NCI-H2196 (cell line): ENCODE results near the gene SELENOF.

Source experiments
- DNase-seq: peaks from one replicate; lab custom pipeline; 2025; ENCODE audit not compliant: unreplicated experiment; lab: John Stamatoyannopoulos, UW

SELENOF gene

DNA sequence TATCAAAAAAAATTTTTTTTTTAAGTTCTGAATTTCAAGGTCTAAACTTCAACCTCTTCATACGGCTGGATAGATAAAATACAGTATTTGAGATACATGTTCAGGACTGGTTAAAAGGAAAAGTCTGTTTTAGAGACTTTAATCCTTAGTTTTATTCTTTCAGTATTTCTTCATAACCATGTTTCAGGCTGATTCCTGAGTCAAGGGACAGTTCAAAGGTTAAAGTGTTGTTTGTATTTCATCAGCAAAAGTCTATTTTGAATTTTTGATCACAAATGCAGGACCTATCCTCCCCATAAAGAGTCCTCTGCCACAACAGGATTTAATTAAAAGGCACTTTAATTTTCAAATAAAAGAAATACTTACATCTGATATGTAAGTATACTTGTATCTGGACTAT lies 53.5 kb downstream of the SELENOF start:
- DNase-seq = no peak

DNA sequence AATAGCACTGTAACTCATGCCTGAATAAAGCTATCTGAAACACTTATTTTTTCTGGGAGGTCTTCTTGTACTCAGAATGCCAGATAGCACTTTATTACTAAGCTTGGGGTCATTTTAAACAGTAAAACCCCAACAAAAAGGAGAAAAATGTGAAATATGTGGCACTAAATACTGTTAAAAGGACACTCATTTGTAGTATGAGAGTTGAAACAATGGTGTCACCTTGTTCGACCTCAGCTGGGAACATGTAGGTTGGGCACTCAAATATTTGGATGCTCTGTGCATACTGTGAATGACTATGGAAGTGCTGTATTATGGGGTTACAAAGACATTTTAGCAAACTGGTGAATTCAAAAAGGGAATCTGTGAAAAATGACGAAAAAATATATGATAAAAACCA lies 53.9 kb downstream of the SELENOF start:
- DNase-seq = no peak

DNA sequence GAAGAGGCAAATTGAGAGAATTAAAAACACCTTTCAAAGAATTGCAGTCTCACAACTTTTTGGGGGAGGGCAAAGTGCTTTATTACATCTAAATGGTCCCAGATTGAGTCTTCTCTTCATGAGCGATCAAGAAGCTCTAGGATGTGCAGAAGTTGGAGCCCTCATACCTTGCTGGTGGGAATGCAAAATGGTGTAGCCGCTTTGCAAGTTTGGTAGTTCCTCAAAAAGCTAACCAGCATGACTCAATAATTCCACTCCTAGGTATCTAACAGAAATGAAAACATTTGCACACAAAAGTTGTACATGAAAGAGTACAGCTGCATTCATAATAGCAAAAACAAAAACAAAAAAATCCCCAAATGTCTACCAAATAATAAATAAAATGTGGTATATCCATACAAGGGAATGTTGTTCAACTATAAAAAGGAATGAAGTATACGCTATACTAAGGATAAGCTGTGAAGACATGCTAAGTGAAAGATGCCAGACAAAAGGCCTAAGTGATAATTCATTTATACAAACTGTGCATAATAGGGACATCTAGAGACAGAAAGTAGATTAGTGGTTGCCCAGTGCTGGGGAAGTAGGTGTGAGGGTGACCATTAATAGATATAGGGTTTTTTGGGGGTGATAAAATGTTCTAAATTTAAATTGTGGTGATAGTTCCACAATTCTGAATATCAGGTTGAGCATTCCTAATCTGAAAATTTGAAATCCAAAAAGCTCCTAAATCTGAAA lies 55.2 kb downstream of the SELENOF start:
- DNase-seq = no peak

DNA sequence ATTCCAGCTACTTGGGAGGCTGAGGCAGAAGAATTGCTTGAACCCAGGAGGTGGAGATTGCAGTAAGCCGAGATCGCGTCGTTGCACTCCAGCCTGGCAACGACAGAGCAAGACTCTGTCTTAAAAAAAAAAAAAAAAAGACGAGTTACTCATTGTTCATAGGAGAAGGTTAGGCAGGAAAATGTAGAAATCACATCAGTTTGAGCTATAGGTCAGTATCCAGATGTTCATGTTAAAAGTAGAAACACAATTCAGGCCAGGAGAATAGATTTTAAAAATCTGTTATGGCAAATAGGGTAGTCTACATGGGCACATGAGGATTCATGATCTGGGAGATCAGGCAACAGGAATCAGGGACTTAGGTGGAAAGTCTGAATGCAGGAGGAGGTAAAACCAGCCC lies 57.7 kb downstream of the SELENOF start:
- no peak for DNase-seq

DNA sequence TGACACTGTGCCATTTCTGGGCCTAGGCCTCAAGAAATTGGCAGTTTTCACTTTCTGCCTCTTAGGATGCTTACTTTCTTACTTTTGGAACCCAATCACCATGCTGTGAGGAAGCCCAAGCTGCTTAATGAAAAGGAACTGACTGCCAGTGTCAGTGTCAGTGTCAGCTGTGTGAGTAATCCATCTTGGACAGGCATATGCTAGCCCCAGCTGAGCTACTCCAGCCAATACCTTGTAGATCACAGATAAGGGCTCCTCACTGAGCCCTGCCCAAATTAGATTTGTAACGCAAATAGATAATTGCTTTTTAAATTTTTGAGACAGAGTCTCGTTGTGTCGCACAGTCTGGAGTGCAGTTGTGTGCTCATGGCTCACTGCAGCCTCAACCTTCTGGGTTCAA lies 59.6 kb downstream of the SELENOF start:
- DNase-seq = no peak

DNA sequence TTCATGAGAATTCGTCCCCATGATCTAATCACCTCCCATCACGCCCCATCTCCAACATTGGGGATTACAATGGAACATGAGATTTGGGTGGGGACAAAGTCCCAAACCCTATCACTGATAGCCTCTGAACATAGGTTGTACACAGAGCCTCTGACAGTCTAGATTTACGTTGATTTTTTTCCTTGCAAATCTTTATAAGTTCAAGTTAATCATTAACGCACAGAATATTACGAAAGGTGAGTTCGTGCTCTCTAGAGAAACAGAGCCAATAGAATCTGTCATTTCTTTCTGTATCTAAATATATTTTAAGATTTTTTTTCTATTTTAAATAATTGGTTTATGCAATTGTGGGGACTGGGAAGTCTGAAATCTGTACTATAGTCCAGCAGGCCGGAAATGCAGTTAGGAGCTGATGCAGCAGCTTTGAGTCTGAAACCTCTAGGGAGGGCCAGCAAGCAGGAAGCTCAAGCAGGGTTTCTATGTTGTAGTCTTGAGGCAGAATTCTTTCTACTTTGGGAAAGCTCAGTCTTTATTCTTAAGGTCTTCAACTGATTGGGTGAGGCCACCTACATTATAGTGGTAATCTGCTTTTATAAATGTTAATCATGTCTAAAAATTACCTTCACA lies 61.0 kb downstream of the SELENOF start:
- DNase-seq = no peak

DNA sequence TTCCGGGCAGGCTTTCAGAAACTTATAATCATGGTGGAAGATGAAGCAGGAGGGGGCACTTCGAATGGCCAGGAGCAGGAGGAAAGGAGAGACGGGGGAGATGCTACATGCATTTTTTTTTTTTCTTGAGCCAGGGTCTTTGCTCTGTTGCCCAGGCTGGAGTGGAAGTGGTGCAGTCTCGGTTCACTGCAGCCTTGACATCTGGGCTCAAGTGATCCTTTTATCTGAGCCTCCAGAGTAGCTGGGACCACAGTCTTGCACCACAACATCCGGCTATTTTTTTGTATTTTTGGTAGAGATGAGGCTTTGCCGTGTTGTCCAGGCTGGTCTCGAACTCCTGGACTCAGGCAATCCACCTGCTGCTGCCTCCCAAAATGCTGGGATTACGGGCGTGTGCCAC lies 61.6 kb downstream of the SELENOF start:
- no peak for DNase-seq

DNA sequence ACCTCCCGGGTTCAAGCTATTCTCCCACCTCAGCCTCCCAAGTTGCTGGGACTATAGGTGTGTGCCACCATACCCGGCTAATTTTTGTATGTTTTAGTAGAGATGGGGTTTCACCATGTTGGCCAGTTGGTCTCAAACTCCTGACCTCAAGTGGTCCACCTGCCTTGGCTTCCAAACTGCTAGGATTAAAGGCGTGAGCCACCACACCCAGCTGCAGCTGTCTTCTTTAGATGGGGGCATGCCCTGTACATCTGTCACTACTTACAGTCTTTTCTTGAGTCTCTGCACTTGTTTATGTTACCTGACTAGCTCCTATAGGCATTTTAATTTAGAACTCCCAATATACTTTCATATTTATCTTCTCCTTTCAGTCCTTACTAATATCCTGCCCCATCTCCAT lies 64.2 kb downstream of the SELENOF start:
- DNase-seq = no peak

DNA sequence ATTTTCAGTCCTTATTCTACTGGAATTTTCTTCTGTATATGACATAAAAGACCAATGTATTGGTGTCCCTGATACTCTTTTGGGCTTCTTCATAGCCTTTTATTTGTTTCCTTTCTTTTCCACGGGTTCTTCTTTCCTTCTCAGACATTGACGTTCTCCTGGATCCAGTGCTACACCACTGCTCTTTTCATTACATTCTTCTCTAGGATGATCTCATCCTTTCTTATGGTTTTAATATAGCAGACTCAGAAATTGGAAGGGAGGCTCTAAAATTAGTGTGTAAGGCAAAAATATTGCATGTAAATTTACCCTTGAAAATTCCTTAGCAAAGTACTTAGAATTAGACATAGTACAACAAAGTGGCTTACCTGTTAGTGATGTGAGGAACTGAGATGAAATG lies 65.3 kb downstream of the SELENOF start:
- no peak for DNase-seq

DNA sequence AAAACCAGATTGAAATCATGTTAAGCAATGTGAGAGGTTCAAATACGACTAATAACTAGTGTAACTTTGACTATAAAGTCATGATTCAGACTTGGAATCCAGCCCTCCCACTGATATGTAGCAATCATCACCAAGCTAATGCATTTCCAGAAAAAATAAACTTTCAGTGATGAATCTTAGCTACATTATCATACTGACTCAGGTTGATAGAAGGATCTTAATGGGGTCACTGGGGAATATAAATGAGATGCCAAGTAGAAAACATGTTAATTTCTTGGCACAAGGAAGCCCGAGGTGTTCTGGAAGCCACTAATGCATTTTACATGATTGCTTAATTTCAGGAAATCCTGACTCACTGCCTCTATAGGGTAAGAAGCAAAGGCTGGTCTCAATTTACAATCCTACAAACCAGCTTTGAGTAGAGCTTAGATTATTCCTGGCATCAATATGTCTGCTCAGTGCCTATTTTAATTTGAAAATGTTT lies 67.7 kb downstream of the SELENOF start:
- DNase-seq = no peak

DNA sequence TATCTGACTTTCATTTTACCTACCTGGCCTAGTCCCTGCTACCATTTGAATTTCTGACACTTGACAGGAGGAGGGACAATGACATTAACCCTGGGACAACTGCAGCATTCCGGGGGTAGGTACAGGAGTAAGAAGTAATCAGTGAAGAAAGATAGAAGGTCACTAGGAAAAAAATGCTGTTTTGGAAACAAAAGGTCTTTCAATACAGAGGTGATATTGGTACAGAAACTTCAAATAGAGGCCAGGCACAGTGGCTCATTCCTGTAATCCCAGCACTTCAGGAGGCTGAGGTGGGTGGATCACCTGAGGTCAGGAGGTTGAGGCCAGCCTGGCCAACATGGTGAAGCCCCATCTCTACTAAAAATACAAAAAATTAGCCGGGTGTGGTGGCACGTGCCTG lies 68.4 kb downstream of the SELENOF start:
- no peak for DNase-seq

DNA sequence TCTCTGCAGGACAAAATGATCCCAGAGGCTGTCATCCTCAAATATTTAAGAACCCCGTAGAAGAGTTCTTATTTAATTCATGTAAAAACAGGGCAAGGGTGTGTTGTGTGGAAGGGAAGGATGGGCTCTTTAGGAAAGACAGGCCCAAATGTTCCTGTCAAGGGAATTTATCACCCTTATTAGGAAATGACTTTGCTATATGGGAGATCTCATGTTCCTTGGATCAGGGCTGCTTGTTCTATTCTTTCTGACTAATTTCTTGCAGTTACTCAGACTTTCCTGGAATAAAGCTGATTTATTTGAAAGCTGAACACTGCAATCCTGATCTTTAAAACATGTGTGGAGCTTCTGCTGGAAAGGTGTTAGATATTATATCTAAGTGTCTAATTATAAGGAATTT lies 72.8 kb downstream of the SELENOF start:
- DNase-seq = no peak

DNA sequence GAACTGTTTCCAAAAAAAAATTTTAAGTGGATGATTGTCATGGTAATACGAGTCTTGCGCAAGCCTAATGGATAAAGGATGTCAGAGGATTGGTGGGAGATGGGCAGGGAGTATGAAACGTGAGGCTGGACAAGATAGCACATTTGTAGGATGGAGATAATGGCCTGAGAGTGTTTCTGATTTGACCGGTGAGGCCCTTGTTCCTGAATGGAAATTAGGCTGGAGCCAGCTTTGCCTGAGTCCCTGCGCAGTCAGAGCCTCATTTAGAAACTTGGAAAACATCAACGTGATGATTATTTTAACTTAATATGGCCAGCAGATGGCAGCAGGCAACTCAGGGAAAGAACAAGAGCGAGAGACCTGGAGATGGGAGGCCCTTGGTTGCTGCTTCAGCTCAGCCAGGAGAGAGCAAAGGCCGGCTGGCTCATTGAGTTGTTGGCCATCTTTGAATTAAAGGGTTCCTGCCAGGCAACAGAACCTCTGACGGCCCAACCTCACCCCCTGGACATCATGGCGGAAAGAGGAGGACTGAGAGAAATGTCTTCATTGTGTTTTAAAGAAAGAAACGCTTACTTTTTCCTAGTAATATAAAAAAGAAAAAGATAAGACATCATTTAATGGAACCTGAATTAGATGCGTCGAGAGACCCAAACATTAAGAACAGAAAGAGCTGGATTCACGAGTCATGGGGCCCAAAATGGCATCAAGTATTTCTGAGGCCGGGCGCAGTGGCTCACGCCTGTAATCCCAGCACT lies 80.3 kb downstream of the SELENOF start:
- peak; percentile 69 for DNase-seq

DNA sequence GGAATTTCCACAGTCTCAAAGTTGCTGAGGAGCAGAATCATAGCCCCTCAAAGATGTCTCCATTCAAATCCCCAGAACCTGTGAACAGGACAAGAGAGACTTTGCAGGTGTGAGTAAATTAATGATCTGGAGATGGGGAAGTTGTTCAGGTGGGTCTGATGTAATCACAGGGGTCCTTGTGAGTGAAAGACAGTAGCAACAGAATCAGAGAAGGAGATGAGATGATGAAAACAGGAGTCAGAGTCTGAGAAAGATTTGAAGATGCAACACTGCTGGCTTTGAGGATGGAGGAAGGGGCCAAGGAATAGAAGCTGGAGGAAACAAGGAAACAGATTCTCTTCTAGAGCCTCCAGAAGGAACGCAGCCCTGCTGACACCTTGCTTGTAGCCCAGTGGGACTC lies 81.5 kb downstream of the SELENOF start:
- no peak for DNase-seq

DNA sequence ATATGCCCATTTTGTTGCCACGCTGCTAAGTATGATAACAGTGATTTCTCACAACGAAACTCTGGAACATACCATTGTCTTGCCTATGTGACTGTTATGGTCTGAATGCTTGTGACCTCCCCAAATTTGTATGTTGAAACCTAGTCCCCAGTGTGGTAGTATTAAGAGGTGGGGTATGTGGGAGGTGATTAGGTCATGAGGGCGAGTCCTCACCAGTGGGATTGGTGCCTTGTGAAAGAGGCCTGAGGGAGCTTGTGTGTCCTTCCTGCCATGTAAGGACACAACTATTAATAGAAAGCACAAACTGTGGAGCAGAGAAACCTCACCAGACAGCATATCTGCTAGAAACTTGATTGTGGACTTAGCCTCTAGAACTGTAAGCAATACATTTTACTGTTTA lies 84.6 kb downstream of the SELENOF start:
- DNase-seq = no peak

DNA sequence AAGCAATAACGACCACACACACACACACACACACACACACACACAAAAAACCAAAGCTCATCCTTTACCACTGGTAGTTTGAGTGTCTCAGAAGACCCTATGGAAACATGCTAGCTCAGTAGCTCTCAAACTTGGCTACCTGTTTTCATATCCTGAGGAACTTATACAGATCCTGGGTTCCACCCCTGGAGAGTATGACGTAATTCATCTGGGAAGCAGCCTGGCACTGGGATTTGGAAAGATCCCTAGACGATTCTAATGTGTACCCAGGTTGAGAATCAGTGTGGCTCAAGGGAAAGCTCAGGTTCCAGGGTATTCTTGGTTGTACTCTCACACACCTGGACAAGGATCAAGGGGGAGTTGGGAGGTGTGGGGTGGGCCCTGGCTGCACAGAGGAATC lies 85.9 kb downstream of the SELENOF start:
- DNase-seq = no peak

DNA sequence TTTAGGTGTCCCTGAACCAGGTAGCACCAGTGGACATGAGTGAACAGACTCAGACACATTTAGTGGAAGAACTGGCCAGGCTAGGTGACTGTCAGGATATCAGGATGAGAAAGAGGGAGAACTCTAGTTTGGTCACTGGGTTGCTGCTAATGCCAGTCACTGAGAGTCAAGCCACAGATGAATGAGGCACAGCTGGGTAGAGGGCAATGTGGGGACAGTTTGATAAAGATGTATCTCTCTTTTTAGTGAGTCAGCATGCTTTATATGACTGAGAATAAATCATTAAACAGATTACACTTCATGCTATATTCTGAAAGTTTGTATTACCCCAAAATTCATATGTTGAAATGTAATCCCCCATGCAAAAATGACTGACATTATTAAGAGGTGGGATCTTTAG lies 87.1 kb downstream of the SELENOF start:
- DNase-seq = no peak

DNA sequence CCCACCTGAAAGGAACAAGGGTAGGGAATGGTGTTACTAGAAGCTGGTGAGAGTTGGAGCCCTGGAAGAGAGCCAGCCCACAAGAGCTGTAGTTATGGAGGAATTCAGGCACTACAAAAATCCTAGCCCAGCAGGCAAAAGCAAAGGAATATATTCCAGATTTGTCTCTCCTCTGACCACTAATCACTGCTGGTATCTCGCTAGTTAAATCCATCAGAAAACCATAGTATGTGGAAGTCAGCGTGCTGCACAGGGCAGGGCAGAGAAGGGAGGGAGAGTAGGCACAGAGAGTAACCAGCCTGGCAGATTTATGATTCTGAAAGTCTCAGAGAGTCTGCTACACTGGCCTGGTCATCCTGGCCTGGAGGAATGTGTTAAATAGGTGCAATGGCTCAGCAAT lies 88.6 kb downstream of the SELENOF start:
- no peak for DNase-seq

DNA sequence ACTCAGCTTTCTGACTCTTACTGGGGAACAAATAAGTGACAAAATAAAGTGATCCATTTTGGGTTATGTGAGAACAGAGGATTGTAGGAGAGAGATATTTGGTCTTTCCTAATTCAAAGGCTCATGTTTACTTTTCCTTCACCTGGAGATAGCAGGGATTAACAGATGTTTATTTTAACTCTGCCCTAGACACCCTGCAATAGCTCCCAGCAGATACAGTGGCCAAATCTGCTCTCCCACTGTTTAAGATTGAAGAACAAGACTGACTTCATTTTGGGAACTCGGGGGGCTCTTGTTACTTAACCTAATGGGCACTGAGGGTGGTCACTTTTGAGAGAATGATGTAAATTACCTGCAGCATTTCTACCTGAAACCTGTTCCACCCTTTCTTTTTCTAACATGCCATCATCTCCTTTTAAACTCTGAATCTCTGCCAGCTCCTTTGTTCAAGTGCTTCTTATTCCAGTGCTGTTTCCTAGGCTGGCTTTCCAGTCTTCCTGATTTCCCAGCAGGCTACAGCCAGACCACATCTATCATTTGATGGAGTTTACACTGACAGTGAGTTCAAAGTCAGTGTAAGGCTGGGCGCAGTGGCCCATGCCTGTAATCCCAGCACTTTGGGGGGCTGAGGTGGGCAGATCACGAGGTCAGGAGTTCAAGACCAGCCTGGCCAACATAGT lies 90.0 kb downstream of the SELENOF start:
- no peak for DNase-seq

DNA sequence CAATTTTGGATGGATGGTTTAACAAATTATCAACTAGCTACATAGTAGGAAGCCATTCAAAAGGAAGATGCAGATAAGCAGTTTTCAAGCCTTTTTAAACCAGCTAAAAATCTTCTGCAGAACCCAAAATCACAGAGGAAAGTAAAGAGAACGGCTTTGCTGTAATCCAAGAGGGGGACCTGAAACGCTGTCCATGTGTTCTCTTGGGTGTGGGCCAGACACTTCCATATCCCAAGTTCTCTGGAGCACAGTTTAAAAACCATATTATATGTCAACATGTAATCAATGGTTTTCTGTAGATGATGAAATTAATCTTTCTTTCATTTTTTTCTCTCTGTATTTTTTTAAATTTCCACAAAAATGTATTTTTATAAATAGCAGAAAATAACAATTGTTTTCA lies 90.5 kb downstream of the SELENOF start:
- no peak for DNase-seq

DNA sequence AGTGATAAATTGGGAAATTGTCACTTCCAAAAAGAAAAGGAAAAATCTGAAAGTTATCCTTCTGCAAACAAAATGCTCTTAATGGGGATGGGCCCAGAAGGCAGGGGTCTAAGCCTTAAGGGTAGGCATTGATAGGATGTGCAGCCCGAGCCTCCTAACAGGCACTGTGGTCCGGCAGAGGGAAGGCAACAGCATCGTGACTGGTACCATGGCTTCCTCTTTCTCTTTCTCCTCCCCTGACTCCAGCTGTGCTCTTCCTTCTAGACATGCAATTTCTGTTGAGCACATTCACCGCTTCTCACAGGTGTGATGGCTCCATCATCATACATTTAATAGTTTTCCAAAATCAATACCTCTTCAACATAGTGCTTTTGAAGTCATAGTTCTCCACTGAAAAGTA lies 91.5 kb downstream of the SELENOF start:
- DNase-seq = no peak

DNA sequence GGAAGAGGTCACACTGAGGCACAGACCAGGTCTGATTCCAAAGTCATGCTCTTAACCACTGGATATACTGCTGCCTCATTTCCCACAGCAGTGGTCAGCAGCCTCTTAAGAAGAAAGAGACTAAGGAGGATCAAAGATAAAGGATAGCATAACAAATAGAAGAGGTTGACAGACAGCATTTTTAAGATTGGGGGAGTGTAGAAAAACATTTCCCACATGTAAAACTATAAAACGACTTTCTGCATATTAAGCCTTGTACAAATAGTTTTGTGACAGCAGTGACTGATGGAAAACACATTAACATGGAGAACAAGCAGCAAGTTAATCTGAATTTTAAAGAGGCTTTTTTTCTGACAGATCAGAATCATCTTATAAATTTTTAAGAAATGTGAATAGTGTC lies 92.0 kb downstream of the SELENOF start:
- DNase-seq = no peak
